Hematopoietic multipotent progenitor cell treated with erythropoietin and hydrocortisone succinate and interleukin-3 and kit ligand, for 15 days (in vitro differentiated cells): Measurements from ENCODE around the gene UBE2F.

ENCODE experiments used
- DNase-seq: peaks from one replicate; pipeline ENCODE4 v3.0.0-alpha.2; 2015; ENCODE audit warnings: low spot score

The UBE2F gene

GRCh38 chr2:238081150-238081549 lies 114.3 kb downstream of the UBE2F start:
- DNase-seq, result no peak

- no peak for DNase-seq
Measured at GRCh38 chr2:238081561-238081960, 114.7 kb downstream of the UBE2F start.

GRCh38 chr2:238082151-238082550 lies 115.3 kb downstream of the UBE2F start:
- no peak for DNase-seq

GRCh38 chr2:238082827-238083226 lies 116.0 kb downstream of the UBE2F start:
- DNase-seq, result no peak

GRCh38 chr2:238083919-238084318 lies 117.1 kb downstream of the UBE2F start:
- no peak for DNase-seq

GRCh38 chr2:238084761-238085160 lies 117.9 kb downstream of the UBE2F start:
- no peak for DNase-seq

- DNase-seq, result no peak
Measured at GRCh38 chr2:238085899-238086298, 119.1 kb downstream of the UBE2F start.

- no peak for DNase-seq
Measured at GRCh38 chr2:238087211-238087610, 120.4 kb downstream of the UBE2F start.

GRCh38 chr2:238090887-238091286 lies 124.1 kb downstream of the UBE2F start:
- DNase-seq, result no peak

- no peak for DNase-seq
Measured at GRCh38 chr2:238091436-238092060, 124.7 kb downstream of the UBE2F start.
